GM21423 (cell line): ENCODE measurements around the gene OSMR.

Source experiments
- ATAC-seq: cut with Tn5 transposase; IDR thresholded peaks from one replicate; pipeline ENCODE4 v1.9.1; 2021; ENCODE audit warnings: mild to moderate bottlenecking, moderate library complexity; ENCODE audit not compliant: unreplicated experiment

OSMR gene

GRCh38 chr5:38871058-38871605 is 25.3 kb downstream of the OSMR start:
- no peak for ATAC-seq

DNA sequence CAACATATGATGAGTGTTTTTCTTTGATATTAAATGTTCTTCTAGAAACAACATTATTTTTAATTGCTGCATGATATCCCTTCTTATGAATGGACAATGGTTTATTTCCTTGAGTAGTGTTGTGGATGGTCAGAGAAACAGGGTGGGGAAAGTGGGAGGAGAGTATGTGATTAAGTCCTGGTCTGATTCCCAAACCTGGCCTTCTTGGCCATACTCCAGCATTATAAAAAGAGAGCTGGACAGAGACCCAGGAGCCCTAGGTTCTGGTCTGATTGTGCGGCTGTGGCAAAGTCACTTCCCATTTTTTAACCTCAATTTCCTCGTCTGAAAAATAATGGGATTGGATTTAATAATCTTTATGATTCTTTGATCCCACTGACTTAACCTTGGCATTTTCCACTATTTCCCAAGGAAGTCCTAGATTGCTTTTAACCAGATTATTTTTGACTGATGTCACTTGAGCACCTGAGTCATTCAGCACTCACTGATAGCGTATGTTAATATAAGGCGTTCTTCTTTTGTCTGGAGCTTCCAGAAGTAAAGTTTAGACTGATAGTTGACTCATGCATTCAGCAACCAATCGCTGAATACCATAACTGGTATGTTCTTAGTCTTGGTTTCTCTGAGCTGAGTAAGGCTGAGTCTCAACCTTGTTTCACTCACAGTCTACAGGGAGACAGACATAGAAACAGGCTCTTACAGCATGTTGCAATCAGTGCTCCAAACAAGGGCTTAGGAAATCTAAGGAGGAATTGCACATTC is 26.2 kb downstream of the OSMR start:
- ATAC-seq, result no peak

DNA sequence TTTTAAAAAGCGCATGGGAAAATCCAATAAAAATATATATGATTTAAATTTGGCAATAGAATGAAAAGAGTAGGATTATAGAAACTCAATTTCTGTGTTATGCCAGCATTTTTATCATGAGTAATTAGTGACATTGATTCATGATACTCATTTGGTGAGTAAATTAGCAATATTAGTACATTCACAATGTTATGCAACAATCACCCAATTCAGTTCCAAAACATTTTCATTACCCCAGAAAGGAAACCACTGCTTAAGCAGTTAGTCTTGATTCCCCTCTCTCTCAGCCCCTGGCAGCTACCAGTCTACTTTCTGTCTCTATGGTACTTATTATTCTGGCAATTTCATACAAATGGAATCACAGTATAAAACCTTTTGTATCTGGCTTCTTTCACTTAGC is 27.0 kb downstream of the OSMR start:
- no peak for ATAC-seq

- ATAC-seq, result no peak
These were observed 29.2 kb downstream of the OSMR start for GRCh38 chr5:38874948-38875456.

DNA sequence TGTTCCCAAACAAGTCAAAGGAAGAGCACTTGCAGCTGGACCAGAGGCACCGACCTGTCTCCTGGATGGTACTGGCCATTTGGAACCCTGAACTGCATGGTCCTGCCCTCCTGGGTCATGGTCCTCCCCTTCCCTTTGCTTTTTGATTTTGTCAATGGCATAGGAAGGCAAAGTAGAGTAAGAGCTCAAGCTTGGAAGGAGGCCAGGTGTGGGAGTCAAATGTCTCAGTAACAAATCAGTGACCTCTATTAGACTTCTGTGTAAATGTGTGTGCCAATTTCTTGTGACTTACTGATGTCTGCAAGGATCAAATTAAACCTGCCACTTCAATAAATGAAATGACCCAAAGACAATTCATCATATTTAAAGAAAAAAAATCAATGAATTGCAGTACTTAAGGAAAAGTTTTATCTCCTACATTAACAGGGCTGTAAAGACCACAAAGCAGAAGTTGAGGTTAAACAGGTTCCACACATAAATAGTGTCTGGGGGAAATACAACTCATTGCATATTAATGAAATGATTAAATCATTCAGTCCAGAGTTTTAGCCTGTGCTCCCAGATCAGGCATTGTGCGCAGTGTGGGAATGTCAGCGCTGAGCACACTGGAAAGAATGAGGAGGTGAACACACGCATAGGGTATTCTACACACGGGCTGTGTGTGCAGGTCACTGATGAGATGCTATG is 32.7 kb downstream of the OSMR start:
- no peak for ATAC-seq

- ATAC-seq, result no peak
These were observed 33.3 kb downstream of the OSMR start for GRCh38 chr5:38879078-38879460.

DNA sequence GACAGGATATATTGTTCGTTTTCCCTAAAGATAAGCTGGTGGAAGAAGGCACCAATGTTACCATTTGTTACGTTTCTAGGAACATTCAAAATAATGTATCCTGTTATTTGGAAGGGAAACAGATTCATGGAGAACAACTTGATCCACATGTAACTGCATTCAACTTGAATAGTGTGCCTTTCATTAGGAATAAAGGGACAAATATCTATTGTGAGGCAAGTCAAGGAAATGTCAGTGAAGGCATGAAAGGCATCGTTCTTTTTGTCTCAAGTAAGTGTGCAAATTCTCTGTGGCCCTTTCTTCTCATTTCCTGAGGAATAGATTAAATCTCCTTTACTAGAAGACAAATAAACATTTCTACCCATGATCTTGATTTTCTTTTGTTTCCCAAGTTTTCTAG is 38.0 kb downstream of the OSMR start:
- no peak for ATAC-seq

GRCh38 chr5:38885208-38885607 is 39.4 kb downstream of the OSMR start:
- ATAC-seq, result no peak

DNA sequence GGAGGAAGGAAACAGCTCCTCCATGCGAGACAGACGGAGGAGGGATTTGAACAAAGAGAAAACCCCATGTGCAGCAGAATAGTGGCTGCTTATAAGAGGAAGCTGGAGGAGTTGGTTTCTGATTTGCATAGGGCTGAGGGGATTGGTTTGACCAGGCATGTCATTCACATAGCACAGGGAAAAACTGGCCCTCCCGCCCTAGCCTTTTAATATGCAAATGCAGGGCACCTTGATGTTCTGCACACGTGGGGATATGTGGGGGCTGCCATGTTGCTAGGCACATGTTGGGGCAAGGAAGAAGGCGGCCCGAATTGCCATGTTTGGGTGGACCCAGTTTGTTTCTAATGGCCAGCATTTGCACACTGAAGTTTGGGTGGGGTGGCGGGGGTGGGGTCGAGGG is 42.2 kb downstream of the OSMR start:
- no peak for ATAC-seq

- no peak for ATAC-seq
These were observed 43.6 kb downstream of the OSMR start for GRCh38 chr5:38889424-38889823.

DNA sequence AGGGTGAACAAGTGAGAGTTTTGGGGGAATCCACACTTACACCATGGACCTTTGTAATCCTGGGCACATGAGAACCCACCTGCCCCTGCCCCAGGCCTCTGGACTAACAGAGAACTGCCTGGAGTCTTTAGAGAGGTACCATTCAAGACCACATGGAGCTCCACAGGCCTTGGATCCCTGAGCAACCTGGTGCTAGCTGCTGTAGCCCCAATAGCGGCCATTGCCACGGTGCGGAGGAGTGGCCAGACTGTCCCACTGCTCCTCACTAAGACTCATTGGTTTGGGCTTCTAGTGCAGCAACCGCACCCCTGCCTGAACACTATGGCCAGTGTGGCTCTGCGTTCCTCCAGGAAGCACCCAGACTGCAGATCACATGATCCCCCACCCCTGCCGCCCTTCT is 45.8 kb downstream of the OSMR start:
- ATAC-seq, result no peak

DNA sequence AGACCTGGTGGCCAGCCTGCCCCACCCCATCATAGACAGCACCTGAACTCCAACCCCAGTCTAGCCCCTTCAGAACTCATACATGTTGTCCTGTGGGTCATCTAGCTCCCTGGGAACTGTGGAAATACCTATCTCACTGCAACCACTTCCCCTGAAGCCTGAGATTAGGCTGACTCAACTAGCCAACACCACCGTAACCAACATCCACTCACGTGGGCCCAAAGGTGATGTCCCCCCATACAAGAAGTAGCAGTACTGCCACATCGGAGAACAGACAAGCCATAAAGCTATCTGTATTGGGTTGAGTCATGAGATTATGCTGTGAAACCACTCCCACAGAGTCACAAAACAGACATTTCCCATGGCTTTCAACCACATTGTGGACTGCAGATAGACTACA is 46.6 kb downstream of the OSMR start:
- ATAC-seq, result no peak

DNA sequence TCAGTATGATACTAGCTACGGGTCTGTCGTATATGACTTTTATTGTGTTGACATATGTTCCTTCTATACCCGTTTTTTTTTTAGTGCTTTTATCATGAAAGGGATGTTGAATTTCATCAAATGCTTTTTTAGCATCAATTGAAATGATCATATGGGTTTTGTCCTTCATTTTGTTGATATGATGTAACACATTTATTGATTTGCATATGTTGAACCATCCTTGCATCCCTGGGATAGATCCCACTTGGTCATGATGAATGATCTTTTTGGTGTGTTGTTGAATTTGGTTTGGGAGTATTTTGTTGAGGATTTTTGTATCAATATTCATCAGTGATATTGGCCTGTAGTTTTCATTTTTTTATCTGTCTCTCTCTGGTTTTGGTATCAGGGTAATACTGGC is 50.9 kb downstream of the OSMR start:
- ATAC-seq, result no peak

DNA sequence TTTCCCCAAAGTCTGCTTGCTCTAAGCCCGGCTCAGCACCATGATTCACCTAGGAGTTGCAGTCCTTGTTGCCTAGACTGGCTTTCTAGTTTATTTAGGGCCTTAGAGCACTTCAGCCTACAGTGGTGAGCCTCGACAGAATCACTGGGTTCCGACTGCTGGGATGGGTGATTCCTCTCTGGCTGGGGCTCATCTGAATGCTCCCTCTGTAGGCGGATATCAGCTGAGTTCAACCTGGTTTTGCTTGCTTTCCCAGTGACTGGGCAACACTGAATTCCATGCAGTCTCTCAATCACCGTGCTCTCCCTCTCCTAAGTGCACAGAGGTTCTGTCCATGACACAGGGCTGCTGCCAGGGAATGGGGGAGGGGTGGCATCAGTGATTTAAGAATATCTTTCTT is 54.1 kb downstream of the OSMR start:
- no peak for ATAC-seq

- no peak for ATAC-seq
These were observed 59.7 kb downstream of the OSMR start for GRCh38 chr5:38905516-38905915.

GRCh38 chr5:38906503-38906902 is 60.7 kb downstream of the OSMR start:
- ATAC-seq, result no peak

DNA sequence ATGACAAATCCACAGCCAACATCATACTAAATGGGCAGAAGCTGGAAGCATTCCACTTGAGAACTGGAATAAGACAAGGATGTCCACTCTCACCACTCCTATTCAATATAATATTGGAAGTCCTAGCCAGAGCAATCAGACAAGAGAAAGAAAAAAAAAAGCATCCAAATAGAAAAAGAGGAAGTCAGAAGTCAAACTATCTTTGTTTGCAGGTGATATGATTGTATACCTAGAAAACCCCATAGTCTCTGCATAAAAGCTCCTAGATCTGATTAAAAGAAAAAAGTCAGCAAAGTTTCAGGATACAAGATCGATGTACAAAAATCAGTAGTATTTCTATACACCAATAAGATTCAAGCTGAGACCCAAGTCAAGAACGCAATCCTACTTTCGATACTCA is 66.1 kb downstream of the OSMR start:
- no peak for ATAC-seq

GRCh38 chr5:38913714-38914113 is 67.9 kb downstream of the OSMR start:
- no peak for ATAC-seq

DNA sequence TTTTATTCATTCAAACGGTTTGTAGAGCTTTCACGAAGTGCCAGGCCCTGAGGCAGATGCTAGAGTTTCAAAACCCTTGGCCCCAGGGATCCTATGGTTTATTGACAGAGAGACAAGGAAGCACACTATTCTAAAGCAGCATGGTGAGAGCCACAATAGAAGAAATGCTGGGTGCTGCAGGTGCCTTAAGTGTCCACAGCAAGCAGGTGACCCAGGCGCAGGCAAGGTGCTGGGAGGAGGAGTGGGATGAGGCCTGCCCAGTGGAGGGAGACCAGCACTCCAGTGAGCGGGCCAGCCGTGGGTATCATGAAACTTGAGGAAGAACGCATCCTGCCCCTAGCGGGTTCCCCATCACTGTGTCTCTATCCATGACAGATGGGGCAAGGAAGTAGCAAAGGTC is 71.0 kb downstream of the OSMR start:
- no peak for ATAC-seq

DNA sequence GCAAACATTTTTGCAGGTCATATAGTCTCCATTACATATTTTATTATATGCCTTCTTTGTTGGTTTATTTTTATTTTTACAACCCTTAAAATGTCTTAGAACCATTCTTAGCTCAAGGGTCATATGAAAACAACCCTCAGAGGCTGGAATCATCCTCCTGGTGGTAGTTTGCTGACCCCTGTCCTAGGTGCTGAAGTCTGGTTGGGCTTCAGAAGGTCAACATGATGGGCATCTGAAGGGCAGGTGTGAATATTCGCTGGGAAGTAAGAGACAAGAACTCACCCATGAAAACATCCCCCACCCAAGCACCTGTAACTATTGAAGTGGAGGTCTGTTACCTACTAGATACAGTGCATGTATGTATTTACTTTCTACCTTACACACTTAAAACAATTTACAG is 75.4 kb downstream of the OSMR start:
- no peak for ATAC-seq

DNA sequence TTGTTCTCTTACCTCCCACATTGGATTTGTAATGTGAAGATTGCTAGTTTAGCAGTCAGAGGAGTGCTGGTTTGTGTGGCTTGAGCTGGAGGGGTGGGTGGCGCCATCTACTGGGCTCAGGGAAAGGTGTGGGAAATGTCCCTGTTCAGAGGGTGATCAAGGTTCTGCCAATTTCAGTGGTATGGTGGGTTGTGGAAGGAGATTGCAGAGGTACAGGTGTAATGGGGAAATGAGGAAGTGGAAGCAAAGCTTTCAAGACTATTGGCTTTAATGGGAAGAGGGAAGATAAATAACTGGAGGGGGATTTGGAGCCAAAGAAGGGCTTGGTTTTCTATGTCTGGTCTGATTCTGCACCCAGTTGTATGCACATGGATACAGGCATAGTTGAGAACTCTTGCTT is 76.4 kb downstream of the OSMR start:
- no peak for ATAC-seq
